ENCODE results near the gene TBC1D14. TPM values are rescaled to one million over a fixed set of nuclear protein-coding genes. Genes with fewer than 3 reads are reported as not detected.
A peak's percentile ranks its signal among the peaks of the same experiment; 100 is the strongest.

Gene TBC1D14
- total and polyA plus RNA-seq, 5 donors from 2014 or later = 46.6 to 67.7 (median 52.2) TPM

- Mint-ChIP-seq H3K9me3 (no peaks in the 10 kb centered on the region), H3K27ac (peak overlapping the region; percentile 81 to 94 (median 85)), H3K4me3 (peak overlapping the region in 3 of 4 donors; percentile 66 to 84 (median 80)), H3K27me3 (no peaks in the 10 kb centered on the region), H3K36me3 (no peaks in the 10 kb centered on the region), H3K4me1 (peaks cover 13 to 31% (median 24%) of the 10 kb centered on the region in 4 donors)
- Histone ChIP-seq H3K4me3 (ENCODE audit: low read depth, low read length) (peak overlapping the region; percentile 27), H3K27me3 (ENCODE audit: control insufficient read depth, insufficient read depth, low read length) (no peaks in the 10 kb centered on the region), H3K27ac (ENCODE audit: insufficient read depth, low read length, poor library complexity, severe bottlenecking) (peak overlapping the region; percentile 24), H3K9me3 (ENCODE audit: control insufficient read depth in 2 of 2, low read length in 2 of 2) (peaks cover 0 to 6% of the 10 kb centered on the region in 2 experiments), H3K4me1 (ENCODE audit: control insufficient read depth, insufficient read depth, low read length, poor library complexity, severe bottlenecking) (peaks cover 18% of the 10 kb centered on the region), H3K36me3 (ENCODE audit: control insufficient read depth, insufficient read depth, low read length) (no peaks in the 10 kb centered on the region)
- DNase-seq (peak in 1 of 3 donors; percentile 53), ATAC-seq (ENCODE audit: low read depth in 2 of 2) (peak; percentile 26 to 32)
Observed at GRCh38 chr4:6891436-6892170, 18.0 kb upstream of the TBC1D14 start.

GRCh38 chr4:6892190-6892908, 17.3 kb upstream of the TBC1D14 start:
- Mint-ChIP-seq H3K9me3 (no peaks in the 10 kb centered on the region), H3K36me3 (no peaks in the 10 kb centered on the region), H3K4me1 (peaks cover 13 to 29% (median 22%) of the 10 kb centered on the region in 4 donors), H3K27ac (peak overlapping the region; percentile 81 to 94 (median 85)), H3K27me3 (no peaks in the 10 kb centered on the region), H3K4me3 (peak overlapping the region; percentile 46 to 84 (median 73))
- Histone ChIP-seq H3K4me3 (ENCODE audit: low read depth, low read length) (peak overlapping the region; percentile 19), H3K9me3 (ENCODE audit: control insufficient read depth in 2 of 2, low read length in 2 of 2) (peaks cover 0 to 6% of the 10 kb centered on the region in 2 experiments), H3K36me3 (ENCODE audit: control insufficient read depth, insufficient read depth, low read length) (no peaks in the 10 kb centered on the region), H3K4me1 (ENCODE audit: control insufficient read depth, insufficient read depth, low read length, poor library complexity, severe bottlenecking) (peaks cover 16% of the 10 kb centered on the region), H3K27me3 (ENCODE audit: control insufficient read depth, insufficient read depth, low read length) (no peaks in the 10 kb centered on the region), H3K27ac (ENCODE audit: insufficient read depth, low read length, poor library complexity, severe bottlenecking) (peak overlapping the region; percentile 24)
- peak; percentile 62 to 67 for ATAC-seq (ENCODE audit: low read depth in 2 of 2)
- peak in 1 of 3 donors; percentile 85 for DNase-seq

GRCh38 chr4:6892909-6893202, 16.8 kb upstream of the TBC1D14 start:
- Histone ChIP-seq H3K27me3 (ENCODE audit: control insufficient read depth, insufficient read depth, low read length) (no peaks in the 10 kb centered on the region), H3K4me3 (ENCODE audit: low read depth, low read length) (no peak overlapping the region), H3K36me3 (ENCODE audit: control insufficient read depth, insufficient read depth, low read length) (no peaks in the 10 kb centered on the region), H3K4me1 (ENCODE audit: control insufficient read depth, insufficient read depth, low read length, poor library complexity, severe bottlenecking) (peaks cover 16% of the 10 kb centered on the region), H3K9me3 (ENCODE audit: control insufficient read depth in 2 of 2, low read length in 2 of 2) (peaks cover 0 to 6% of the 10 kb centered on the region in 2 experiments), H3K27ac (ENCODE audit: insufficient read depth, low read length, poor library complexity, severe bottlenecking) (no peak overlapping the region)
- Mint-ChIP-seq H3K4me3 (peak overlapping the region in 1 of 4 donors; percentile 84), H3K36me3 (no peaks in the 10 kb centered on the region), H3K27ac (peak overlapping the region in 2 of 3 donors; percentile 85 to 94), H3K27me3 (no peaks in the 10 kb centered on the region), H3K9me3 (no peaks in the 10 kb centered on the region), H3K4me1 (peaks cover 13 to 29% (median 22%) of the 10 kb centered on the region in 4 donors)
- no peak for ATAC-seq (ENCODE audit: low read depth in 2 of 2)
- DNase-seq = no peak

GRCh38 chr4:6893449-6894085, 16.1 kb upstream of the TBC1D14 start:
- Mint-ChIP-seq H3K9me3 (no peaks in the 10 kb centered on the region), H3K27ac (peak overlapping the region; percentile 2 to 72 (median 22)), H3K27me3 (no peaks in the 10 kb centered on the region), H3K4me3 (peak overlapping the region in 3 of 4 donors; percentile 12 to 44 (median 16)), H3K4me1 (peaks cover 13 to 29% (median 22%) of the 10 kb centered on the region in 4 donors), H3K36me3 (no peaks in the 10 kb centered on the region)
- Histone ChIP-seq H3K27me3 (ENCODE audit: control insufficient read depth, insufficient read depth, low read length) (no peaks in the 10 kb centered on the region), H3K36me3 (ENCODE audit: control insufficient read depth, insufficient read depth, low read length) (no peaks in the 10 kb centered on the region), H3K9me3 (ENCODE audit: control insufficient read depth in 2 of 2, low read length in 2 of 2) (peaks cover 0 to 6% of the 10 kb centered on the region in 2 experiments), H3K27ac (ENCODE audit: insufficient read depth, low read length, poor library complexity, severe bottlenecking) (peak overlapping the region; percentile 21), H3K4me3 (ENCODE audit: low read depth, low read length) (no peak overlapping the region), H3K4me1 (ENCODE audit: control insufficient read depth, insufficient read depth, low read length, poor library complexity, severe bottlenecking) (peaks cover 16% of the 10 kb centered on the region)
- DNase-seq (no peak), ATAC-seq (ENCODE audit: low read depth in 2 of 2) (no peak)

GRCh38 chr4:6894086-6894478, 15.5 kb upstream of the TBC1D14 start:
- no peak for ATAC-seq (ENCODE audit: low read depth in 2 of 2)
- H3K36me3 ChIP-seq (ENCODE audit: control insufficient read depth, insufficient read depth, low read length) = no peaks in the 10 kb centered on the region
- H3K4me3 ChIP-seq (ENCODE audit: low read depth, low read length) = no peak overlapping the region
- DNase-seq = no peak
- H3K27ac Mint-ChIP-seq = peak overlapping the region in 2 of 3 donors; percentile 2 to 72
- peaks cover 0 to 6% of the 10 kb centered on the region in 2 experiments for H3K9me3 ChIP-seq (ENCODE audit: control insufficient read depth in 2 of 2, low read length in 2 of 2)
- H3K4me1 ChIP-seq (ENCODE audit: control insufficient read depth, insufficient read depth, low read length, poor library complexity, severe bottlenecking) = peaks cover 21% of the 10 kb centered on the region
- no peaks in the 10 kb centered on the region for H3K27me3 ChIP-seq (ENCODE audit: control insufficient read depth, insufficient read depth, low read length)
- H3K9me3 Mint-ChIP-seq = no peaks in the 10 kb centered on the region
- H3K4me3 Mint-ChIP-seq = peak overlapping the region in 1 of 4 donors; percentile 44
- H3K27me3 Mint-ChIP-seq = no peaks in the 10 kb centered on the region
- no peaks in the 10 kb centered on the region for H3K36me3 Mint-ChIP-seq
- peaks cover 17 to 34% (median 27%) of the 10 kb centered on the region in 4 donors for H3K4me1 Mint-ChIP-seq
- no peak overlapping the region for H3K27ac ChIP-seq (ENCODE audit: insufficient read depth, low read length, poor library complexity, severe bottlenecking)

- no peak overlapping the region for H3K4me3 ChIP-seq (ENCODE audit: low read depth, low read length)
- peak overlapping the region in 1 of 4 donors; percentile 44 for H3K4me3 Mint-ChIP-seq
- H3K27ac Mint-ChIP-seq = peak overlapping the region; percentile 2 to 90 (median 80)
- peaks cover 0 to 6% of the 10 kb centered on the region in 2 experiments for H3K9me3 ChIP-seq (ENCODE audit: control insufficient read depth in 2 of 2, low read length in 2 of 2)
- H3K9me3 Mint-ChIP-seq = no peaks in the 10 kb centered on the region
- no peaks in the 10 kb centered on the region for H3K36me3 Mint-ChIP-seq
- H3K4me1 Mint-ChIP-seq = peaks cover 21 to 41% (median 33%) of the 10 kb centered on the region in 4 donors
- peaks cover 28% of the 10 kb centered on the region for H3K4me1 ChIP-seq (ENCODE audit: control insufficient read depth, insufficient read depth, low read length, poor library complexity, severe bottlenecking)
- ATAC-seq (ENCODE audit: low read depth in 2 of 2) (no peak), DNase-seq (no peak)
- H3K27me3 ChIP-seq (ENCODE audit: control insufficient read depth, insufficient read depth, low read length) = no peaks in the 10 kb centered on the region
- H3K27me3 Mint-ChIP-seq = no peaks in the 10 kb centered on the region
- no peaks in the 10 kb centered on the region for H3K36me3 ChIP-seq (ENCODE audit: control insufficient read depth, insufficient read depth, low read length)
- H3K27ac ChIP-seq (ENCODE audit: insufficient read depth, low read length, poor library complexity, severe bottlenecking) = no peak overlapping the region
Observed at GRCh38 chr4:6894528-6895498, 14.8 kb upstream of the TBC1D14 start.

- no peak overlapping the region for H3K27ac ChIP-seq (ENCODE audit: insufficient read depth, low read length, poor library complexity, severe bottlenecking)
- Mint-ChIP-seq H3K36me3 (no peaks in the 10 kb centered on the region), H3K27ac (no peak overlapping the region), H3K27me3 (no peaks in the 10 kb centered on the region), H3K9me3 (no peaks in the 10 kb centered on the region), H3K4me3 (no peak overlapping the region), H3K4me1 (peaks cover 21 to 50% (median 38%) of the 10 kb centered on the region in 4 donors)
- H3K9me3 ChIP-seq (ENCODE audit: control insufficient read depth in 2 of 2, low read length in 2 of 2) = no peaks in the 10 kb centered on the region
- H3K4me1 ChIP-seq (ENCODE audit: control insufficient read depth, insufficient read depth, low read length, poor library complexity, severe bottlenecking) = peaks cover 39% of the 10 kb centered on the region
- H3K36me3 ChIP-seq (ENCODE audit: control insufficient read depth, insufficient read depth, low read length) = no peaks in the 10 kb centered on the region
- no peaks in the 10 kb centered on the region for H3K27me3 ChIP-seq (ENCODE audit: control insufficient read depth, insufficient read depth, low read length)
- H3K4me3 ChIP-seq (ENCODE audit: low read depth, low read length) = no peak overlapping the region
- ATAC-seq (ENCODE audit: low read depth in 2 of 2) (no peak), DNase-seq (no peak)
Observed at GRCh38 chr4:6896035-6896434, 13.6 kb upstream of the TBC1D14 start.
